Ovary (tissue), 3 donors: ENCODE measurements around the gene ABCA1.

ENCODE experiments used
- CTCF ChIP-seq, 3 donors: fragments of 450-650 bp in 2 of 3; fragments of 200-600 bp in 1 of 3; IDR thresholded peaks; one replicate each; pipeline versions ENCODE4 v1.5.1 to v1.8.0; 2016 to 2022; ENCODE audit warnings: antibody characterized with exemption in 3 of 3, mild to moderate bottlenecking in 1 of 3
- EP300 ChIP-seq: sonication (generic); formaldehyde crosslinking; IDR thresholded peaks from one replicate; pipeline ENCODE4 v1.6.1; 2017; ENCODE audit warnings: antibody characterized with exemption
- POLR2A ChIP-seq: fragments of 450-650 bp; IDR thresholded peaks from one replicate; pipeline ENCODE4 v1.6.1; 2017; ENCODE audit warnings: antibody characterized with exemption, mild to moderate bottlenecking, moderate library complexity
- donor health status: DM: no; HTN: no; CAD: no.

GRCh38 chr9:104746285-104746684 is 181.7 kb downstream of the ABCA1 start:
- no peak for TF ChIP-seq CTCF (IDR thresholded peaks at IDR 0.05)
- TF ChIP-seq POLR2A: no peak
- TF ChIP-seq EP300: no peak
